GM10266 (cell line): Measurements from ENCODE around the gene CFAP161.

Experiments used
- DNase-seq: peaks from one replicate; pipeline ENCODE4 v3.0.0; 2012; ENCODE audit errors: extremely low spot score
- TF ChIP-seq, protein P1 (sequence below): IDR thresholded peaks from 2 replicates; pipeline ENCODE4 v1.5.1; 2012; ENCODE audit warnings: mild to moderate bottlenecking, low read depth; ENCODE audit not compliant: control insufficient read depth, insufficient read depth; ENCODE audit errors: missing control alignments

The CFAP161 gene

DNA sequence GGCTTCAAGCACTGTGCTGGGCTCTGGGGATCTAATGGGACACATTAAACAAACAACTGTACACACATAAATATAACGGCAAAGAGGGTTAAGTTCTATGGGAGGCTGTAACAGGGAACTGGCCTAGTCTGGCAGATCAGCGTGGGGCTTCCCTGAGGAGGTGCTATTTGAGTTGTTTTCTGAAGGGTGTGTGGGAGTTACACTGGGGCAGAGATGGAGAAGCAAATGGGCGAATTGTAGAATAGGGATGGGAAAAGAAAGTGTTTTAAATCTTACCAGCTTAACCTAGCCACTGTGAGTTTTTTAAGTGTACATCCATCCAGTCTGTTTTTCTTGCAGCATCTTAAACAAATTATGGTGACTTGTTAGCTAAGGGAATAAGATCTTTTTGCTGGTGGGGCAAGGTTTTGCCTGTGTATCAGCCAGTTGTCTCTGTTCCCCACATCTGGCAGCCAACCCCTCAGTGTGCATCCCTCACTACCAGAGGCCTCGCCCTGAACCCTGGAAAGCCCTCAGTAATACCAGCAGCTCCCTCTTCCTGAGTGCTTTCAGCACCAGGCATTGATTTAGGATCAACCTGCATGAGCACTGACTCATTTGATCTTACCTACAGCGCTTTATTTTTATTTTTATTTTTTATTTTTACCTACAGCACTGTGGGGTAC is 51.7 kb downstream of the CFAP161 start:
- DNase-seq = no peak
- TF ChIP-seq, protein P1, sequence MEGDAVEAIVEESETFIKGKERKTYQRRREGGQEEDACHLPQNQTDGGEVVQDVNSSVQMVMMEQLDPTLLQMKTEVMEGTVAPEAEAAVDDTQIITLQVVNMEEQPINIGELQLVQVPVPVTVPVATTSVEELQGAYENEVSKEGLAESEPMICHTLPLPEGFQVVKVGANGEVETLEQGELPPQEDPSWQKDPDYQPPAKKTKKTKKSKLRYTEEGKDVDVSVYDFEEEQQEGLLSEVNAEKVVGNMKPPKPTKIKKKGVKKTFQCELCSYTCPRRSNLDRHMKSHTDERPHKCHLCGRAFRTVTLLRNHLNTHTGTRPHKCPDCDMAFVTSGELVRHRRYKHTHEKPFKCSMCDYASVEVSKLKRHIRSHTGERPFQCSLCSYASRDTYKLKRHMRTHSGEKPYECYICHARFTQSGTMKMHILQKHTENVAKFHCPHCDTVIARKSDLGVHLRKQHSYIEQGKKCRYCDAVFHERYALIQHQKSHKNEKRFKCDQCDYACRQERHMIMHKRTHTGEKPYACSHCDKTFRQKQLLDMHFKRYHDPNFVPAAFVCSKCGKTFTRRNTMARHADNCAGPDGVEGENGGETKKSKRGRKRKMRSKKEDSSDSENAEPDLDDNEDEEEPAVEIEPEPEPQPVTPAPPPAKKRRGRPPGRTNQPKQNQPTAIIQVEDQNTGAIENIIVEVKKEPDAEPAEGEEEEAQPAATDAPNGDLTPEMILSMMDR = no peak

DNA sequence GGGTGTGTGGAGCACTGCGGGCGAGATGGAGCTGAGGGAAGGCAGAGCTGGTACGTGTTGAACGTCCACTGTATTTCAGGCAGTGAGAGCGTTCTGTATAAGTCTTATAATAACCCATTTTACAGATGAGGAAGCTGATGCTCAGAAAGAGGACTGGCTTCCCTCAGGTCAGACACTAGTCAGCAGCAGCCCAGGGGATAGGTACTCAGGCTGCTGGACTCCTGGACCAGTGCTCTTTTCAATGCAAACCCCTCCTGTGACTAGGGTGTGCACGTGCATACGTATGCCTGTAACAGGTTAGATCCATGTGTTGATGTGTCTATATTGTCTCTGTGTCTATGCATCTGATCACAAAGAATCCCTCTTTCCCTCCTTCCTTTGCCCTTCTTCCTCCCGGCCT is 54.3 kb downstream of the CFAP161 start:
- TF ChIP-seq, protein P1 = no peak
- DNase-seq = no peak

DNA sequence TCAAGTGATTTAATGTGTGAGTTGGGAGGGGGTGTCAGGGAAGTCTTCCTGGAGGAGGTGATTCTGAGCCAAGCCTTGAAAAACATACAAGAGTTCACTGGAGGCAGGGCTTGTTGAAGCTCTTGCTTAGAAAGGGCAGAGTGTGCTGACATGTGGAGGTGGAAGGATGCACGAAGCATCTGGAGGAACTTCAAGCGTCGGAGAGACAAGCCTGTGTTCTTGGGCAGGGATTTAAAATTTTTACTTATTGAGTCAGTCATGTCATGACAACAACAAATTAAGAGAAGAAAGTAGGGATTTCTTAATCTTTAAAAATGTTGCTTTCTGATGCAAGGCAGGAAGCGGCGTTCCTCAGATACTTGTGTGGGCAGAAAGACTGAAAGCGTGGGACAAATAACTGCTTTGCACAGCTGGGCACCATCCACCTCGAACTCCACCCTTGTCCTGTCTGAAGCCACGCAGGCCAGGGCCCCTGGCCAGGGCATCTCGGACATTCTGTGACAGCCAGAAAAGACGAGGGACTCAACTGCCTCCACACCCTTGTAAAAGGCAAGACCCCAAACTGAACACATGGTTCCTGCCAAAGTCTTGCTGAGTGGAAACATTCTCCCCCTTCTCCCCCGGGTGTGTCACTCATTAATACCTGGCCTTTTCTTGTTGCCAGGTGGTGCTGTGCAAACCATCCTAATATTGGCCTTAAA is 55.7 kb downstream of the CFAP161 start:
- DNase-seq = no peak
- TF ChIP-seq, protein P1 = no peak

DNA sequence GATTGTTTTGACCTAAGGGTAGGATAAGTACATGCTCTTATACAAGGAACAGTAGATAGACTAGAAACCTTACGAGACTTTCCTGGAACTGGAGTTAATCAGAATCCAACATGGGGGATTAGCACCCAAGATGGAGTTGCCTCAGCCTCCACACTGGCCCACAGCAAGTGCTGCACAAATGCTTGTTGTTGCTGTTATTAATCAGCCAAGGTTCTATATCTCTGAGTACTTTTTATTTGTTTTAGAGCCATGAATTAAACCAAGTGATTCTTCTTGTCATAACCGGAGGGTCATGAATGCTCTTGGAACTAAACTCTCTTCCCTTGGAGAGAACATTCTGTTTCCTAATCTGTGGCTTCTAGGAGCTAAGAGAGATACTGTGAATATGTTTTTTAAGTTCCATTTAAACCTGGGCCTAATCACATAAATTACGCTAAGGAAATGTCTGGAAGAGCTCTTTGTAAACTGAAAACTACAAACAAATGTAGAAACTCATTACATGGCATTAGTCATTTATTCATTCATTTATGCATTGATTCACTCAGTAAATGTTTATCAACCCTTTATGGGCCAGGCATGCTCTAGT is 56.9 kb downstream of the CFAP161 start:
- no peak for DNase-seq
- TF ChIP-seq, protein P1 = no peak

DNA sequence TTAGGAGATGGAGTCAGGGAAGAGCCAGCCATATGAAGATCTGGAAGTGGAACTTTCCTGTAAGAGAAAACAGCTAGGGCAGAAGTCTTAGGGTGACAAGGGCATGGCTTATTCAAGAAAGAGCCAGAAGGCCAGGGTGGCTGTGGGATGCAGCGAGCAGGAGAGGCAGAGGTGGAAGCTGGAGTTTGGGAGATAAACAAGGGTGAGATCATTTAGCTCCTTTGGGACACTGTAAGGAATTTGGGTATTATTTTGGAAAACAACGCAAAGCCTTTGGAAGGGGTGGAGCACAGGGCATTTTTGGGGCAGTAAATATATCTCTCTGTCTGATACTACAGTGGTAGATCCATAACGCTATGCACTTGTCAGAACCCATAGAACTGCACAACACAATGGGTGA is 57.6 kb downstream of the CFAP161 start:
- TF ChIP-seq, protein P1 = no peak
- DNase-seq = no peak

DNA sequence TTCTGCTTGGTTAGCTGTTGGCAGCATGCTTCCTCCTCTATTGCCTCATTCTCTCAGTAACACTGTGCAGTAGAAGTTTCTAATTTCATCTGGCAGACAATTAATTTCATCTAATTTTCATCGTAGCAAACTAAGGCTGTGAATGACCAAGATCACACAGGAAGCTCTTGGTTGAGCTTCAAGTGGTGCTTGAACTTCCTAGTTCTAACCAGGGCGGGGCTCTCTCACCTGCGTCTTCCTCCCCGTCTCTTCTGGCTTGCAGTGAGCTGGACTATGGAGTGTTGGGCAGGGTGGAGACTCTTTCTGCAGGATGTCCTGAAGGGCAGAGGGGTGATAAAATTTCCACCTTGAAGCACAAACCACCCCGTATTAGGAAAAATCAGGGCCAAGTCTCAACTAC is 60.7 kb downstream of the CFAP161 start:
- TF ChIP-seq, protein P1 = no peak

More for the DNA sequence above, 60.7 kb downstream of the CFAP161 start:
- DNase-seq = no peak
